ENCODE data around the gene KCNK4.

The KCNK4 gene

DNA sequence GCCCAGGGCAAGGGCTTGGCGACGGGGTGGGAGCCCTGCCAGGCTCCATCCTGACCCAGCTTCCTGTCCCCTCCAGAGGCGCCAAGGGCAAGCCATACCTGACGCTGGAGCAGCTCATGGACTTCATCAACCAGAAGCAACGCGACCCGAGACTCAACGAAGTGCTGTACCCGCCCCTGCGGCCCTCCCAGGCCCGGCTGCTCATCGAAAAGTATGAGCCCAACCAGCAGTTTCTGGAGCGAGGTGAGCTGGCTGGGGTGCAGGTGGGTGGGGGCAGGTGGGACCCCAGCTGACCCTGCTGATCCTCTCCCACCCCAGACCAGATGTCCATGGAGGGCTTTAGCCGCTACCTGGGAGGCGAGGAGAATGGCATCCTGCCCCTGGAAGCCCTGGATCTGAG, 34.8 kb upstream of the KCNK4 start:
- H3K9me2 ChIP-seq (replicated peaks; ENCODE audit: control insufficient read depth, low read length), result no peaks in the 10 kb centered on the region
- TF ChIP-seq EZH2phosphoT487 (IDR thresholded peaks at IDR 0.05; ENCODE audit: borderline replicate concordance, low read length), result no peak
- H3K4me2 ChIP-seq (ENCODE audit: low read length), result no peak overlapping the region
- 0 out of 2 replicates have a peak, but pooled peaks cover 5% of the 10 kb centered on the region for H3F3A ChIP-seq (ENCODE audit: control insufficient read depth, insufficient read depth)
- no peak overlapping the region for H3K27ac ChIP-seq (ENCODE audit: low read depth, low read length)
- peaks cover 14% of the 10 kb centered on the region for H3K4me1 ChIP-seq (ENCODE audit: control insufficient read depth, low read length)
- H3K9me3 ChIP-seq (ENCODE audit: control insufficient read depth, insufficient read depth, low read length), result no peaks in the 10 kb centered on the region
- peaks cover 5% of the 10 kb centered on the region; the same call in 1 of the 2 replicates for H4K20me1 ChIP-seq (ENCODE audit: control insufficient read depth, insufficient read depth, low read depth, low read length)
- no peaks in the 10 kb centered on the region for H3K27me3 ChIP-seq (ENCODE audit: control insufficient read depth, low read length)
- peaks cover 15% of the 10 kb centered on the region for H3K79me2 ChIP-seq (ENCODE audit: control insufficient read depth, low read length)
- H3K36me3 ChIP-seq (ENCODE audit: control insufficient read depth, low read length), result peaks cover 39% of the 10 kb centered on the region
- no peak overlapping the region for H3K4me3 ChIP-seq (ENCODE audit: low read length)

DNA sequence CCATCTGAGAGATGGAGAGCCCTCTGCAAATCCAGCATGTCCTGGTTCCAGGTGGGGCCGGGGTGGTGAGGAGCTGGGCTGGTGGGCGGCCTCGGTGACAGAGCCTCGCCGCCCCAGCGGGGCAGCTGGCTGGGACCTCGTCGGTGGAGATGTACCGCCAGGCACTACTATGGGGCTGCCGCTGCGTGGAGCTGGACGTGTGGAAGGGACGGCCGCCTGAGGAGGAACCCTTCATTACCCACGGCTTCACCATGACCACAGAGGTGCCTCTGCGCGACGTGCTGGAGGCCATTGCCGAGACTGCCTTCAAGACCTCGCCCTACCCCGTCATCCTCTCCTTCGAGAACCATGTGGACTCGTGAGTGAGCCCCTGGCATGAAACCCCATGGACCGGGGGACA, 32.7 kb upstream of the KCNK4 start:
- H3K4me1 ChIP-seq (ENCODE audit: control insufficient read depth, low read length), result no peaks in the 10 kb centered on the region; the same call in 1 of the 2 replicates
- no peak overlapping the region for H3K4me2 ChIP-seq (ENCODE audit: low read length)
- no peaks in the 10 kb centered on the region for H3K9me3 ChIP-seq (ENCODE audit: control insufficient read depth, insufficient read depth, low read length)
- no peak overlapping the region for H3K27ac ChIP-seq (ENCODE audit: low read depth, low read length)
- H3K79me2 ChIP-seq (ENCODE audit: control insufficient read depth, low read length), result no peaks in the 10 kb centered on the region
- H3K36me3 ChIP-seq (ENCODE audit: control insufficient read depth, low read length), result peaks cover 44% of the 10 kb centered on the region
- no peaks in the 10 kb centered on the region for H3K9me2 ChIP-seq (replicated peaks; ENCODE audit: control insufficient read depth, low read length)
- no peaks in the 10 kb centered on the region for H3F3A ChIP-seq (ENCODE audit: control insufficient read depth, insufficient read depth)
- TF ChIP-seq, protein P1, sequence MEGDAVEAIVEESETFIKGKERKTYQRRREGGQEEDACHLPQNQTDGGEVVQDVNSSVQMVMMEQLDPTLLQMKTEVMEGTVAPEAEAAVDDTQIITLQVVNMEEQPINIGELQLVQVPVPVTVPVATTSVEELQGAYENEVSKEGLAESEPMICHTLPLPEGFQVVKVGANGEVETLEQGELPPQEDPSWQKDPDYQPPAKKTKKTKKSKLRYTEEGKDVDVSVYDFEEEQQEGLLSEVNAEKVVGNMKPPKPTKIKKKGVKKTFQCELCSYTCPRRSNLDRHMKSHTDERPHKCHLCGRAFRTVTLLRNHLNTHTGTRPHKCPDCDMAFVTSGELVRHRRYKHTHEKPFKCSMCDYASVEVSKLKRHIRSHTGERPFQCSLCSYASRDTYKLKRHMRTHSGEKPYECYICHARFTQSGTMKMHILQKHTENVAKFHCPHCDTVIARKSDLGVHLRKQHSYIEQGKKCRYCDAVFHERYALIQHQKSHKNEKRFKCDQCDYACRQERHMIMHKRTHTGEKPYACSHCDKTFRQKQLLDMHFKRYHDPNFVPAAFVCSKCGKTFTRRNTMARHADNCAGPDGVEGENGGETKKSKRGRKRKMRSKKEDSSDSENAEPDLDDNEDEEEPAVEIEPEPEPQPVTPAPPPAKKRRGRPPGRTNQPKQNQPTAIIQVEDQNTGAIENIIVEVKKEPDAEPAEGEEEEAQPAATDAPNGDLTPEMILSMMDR (IDR thresholded peaks at IDR 0.05; ENCODE audit: low read depth, low read length, poor library complexity, severe bottlenecking), result no peak
- no peak for TF ChIP-seq EZH2phosphoT487 (IDR thresholded peaks at IDR 0.05; ENCODE audit: borderline replicate concordance, low read length)
- no peak overlapping the region for H3K4me3 ChIP-seq (ENCODE audit: low read length)
- H4K20me1 ChIP-seq (ENCODE audit: control insufficient read depth, insufficient read depth, low read depth, low read length), result no peaks in the 10 kb centered on the region
- no peaks in the 10 kb centered on the region for H3K27me3 ChIP-seq (ENCODE audit: control insufficient read depth, low read length)

- Histone ChIP-seq H3K79me2 (ENCODE audit: control insufficient read depth, low read length) (no peaks in the 10 kb centered on the region), H3K9me3 (ENCODE audit: control insufficient read depth, insufficient read depth, low read length) (no peaks in the 10 kb centered on the region), H3K4me1 (ENCODE audit: control insufficient read depth, low read length) (no peaks in the 10 kb centered on the region), H4K20me1 (ENCODE audit: control insufficient read depth, insufficient read depth, low read depth, low read length) (no peaks in the 10 kb centered on the region), H3K36me3 (ENCODE audit: control insufficient read depth, low read length) (peaks cover 48% of the 10 kb centered on the region), H3F3A (ENCODE audit: control insufficient read depth, insufficient read depth) (no peaks in the 10 kb centered on the region), H3K4me3 (ENCODE audit: low read length) (no peak overlapping the region), H3K9me2 (replicated peaks; ENCODE audit: control insufficient read depth, low read length) (no peaks in the 10 kb centered on the region), H3K27ac (ENCODE audit: low read depth, low read length) (no peak overlapping the region), H3K27me3 (ENCODE audit: control insufficient read depth, low read length) (no peaks in the 10 kb centered on the region), H3K4me2 (ENCODE audit: low read length) (no peak overlapping the region)
- TF ChIP-seq EZH2phosphoT487 (IDR thresholded peaks at IDR 0.05; ENCODE audit: borderline replicate concordance, low read length), result no peak
- TF ChIP-seq, protein P1 (IDR thresholded peaks at IDR 0.05; ENCODE audit: low read depth, low read length, poor library complexity, severe bottlenecking), result no peak
Measured at GRCh38 chr11:64258946-64259532, 32.1 kb upstream of the KCNK4 start.

GRCh38 chr11:64259533-64260067, 31.5 kb upstream of the KCNK4 start:
- H3K4me3 ChIP-seq (ENCODE audit: low read length), result no peak overlapping the region
- H3K79me2 ChIP-seq (ENCODE audit: control insufficient read depth, low read length), result no peaks in the 10 kb centered on the region
- no peaks in the 10 kb centered on the region for H3F3A ChIP-seq (ENCODE audit: control insufficient read depth, insufficient read depth)
- H3K27ac ChIP-seq (ENCODE audit: low read depth, low read length), result no peak overlapping the region
- no peaks in the 10 kb centered on the region for H3K9me2 ChIP-seq (replicated peaks; ENCODE audit: control insufficient read depth, low read length)
- H3K36me3 ChIP-seq (ENCODE audit: control insufficient read depth, low read length), result peaks cover 52% of the 10 kb centered on the region
- TF ChIP-seq EZH2phosphoT487 (IDR thresholded peaks at IDR 0.05; ENCODE audit: borderline replicate concordance, low read length), result no peak
- TF ChIP-seq, protein P1 (IDR thresholded peaks at IDR 0.05; ENCODE audit: low read depth, low read length, poor library complexity, severe bottlenecking), result no peak
- H4K20me1 ChIP-seq (ENCODE audit: control insufficient read depth, insufficient read depth, low read depth, low read length), result no peaks in the 10 kb centered on the region
- H3K4me1 ChIP-seq (ENCODE audit: control insufficient read depth, low read length), result no peaks in the 10 kb centered on the region
- no peaks in the 10 kb centered on the region for H3K27me3 ChIP-seq (ENCODE audit: control insufficient read depth, low read length)
- no peaks in the 10 kb centered on the region for H3K9me3 ChIP-seq (ENCODE audit: control insufficient read depth, insufficient read depth, low read length)
- H3K4me2 ChIP-seq (ENCODE audit: low read length), result no peak overlapping the region
